Medulla oblongata (tissue), 1 donor: ENCODE measurements around the gene SMIM44.
"Not testable (repeated sequence)": the region's sequence is repeated elsewhere in the genome, so short reads cannot be mapped to it uniquely, and the experiment has no call there.

Source experiments
- DNase-seq: peaks from one replicate; pipeline ENCODE4 v3.0.0-alpha.2; 2015; ENCODE audit errors: extremely low spot score

The SMIM44 gene

DNA sequence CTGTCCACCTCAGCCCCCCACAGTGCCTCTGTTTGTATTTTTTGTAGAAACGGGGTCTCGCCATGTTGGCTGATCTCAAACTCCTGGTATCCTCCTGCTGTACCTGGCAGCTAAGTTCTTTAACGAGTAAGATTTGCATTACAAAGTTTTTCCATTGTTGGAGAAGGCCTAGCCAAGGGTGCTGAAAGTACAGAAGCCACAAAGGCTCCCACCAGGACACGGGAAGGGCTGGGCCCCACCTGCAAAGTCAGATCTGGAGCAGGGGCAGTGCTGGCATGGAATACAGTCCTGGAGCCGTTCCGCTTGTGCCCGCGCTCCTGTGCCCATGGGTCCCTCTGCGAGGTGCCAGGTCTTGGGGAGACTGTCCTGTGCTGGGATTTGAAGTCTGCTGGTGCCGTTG is 35.0 kb upstream of the SMIM44 start:
- DNase-seq: no peak

DNA sequence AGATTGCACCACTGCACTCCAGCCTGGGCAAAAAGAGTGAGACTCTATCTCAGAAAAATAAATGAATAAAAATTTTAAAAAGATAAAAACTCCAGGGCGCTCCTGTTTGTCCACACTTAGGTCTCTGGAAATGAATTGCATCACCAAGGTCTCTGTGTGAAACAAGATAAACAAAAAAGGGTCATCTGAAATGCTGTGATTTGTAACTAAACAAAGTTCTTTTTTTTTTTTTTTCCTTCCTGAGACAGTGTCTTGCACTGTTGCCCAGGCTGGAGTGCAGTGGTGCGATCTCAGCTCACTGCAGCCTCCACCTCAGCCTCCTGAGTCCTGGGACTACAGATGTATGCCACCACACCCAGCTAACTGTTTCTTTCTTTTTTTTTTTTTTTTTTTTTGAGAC is 34.4 kb upstream of the SMIM44 start:
- no peak for DNase-seq

DNA sequence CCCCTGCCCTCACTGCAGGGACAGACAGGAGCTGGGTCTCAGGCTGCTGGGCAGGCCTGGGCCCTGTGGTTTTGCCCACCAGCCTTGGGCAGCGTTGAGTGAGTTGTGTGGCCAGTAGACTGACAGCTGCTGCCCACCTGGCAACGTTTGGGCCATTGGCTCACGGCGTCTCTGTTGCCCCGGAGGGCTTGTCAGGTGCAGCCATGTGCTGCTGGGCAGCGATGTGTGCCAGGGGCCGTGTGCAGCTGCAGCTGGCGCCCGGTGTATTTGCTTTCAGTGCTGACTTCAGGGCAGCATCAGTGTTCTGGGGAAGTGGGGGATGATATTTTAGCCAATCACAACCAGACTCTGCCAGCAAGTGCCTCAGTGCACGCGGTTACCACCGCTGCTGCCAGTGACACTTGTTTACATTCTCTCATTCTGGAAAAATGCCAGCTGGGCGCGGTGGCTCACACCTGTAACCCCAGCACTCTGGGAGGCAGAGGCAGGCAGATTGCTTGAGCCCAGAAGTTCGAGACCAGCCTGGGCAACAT is 33.5 kb upstream of the SMIM44 start:
- no peak for DNase-seq

DNA sequence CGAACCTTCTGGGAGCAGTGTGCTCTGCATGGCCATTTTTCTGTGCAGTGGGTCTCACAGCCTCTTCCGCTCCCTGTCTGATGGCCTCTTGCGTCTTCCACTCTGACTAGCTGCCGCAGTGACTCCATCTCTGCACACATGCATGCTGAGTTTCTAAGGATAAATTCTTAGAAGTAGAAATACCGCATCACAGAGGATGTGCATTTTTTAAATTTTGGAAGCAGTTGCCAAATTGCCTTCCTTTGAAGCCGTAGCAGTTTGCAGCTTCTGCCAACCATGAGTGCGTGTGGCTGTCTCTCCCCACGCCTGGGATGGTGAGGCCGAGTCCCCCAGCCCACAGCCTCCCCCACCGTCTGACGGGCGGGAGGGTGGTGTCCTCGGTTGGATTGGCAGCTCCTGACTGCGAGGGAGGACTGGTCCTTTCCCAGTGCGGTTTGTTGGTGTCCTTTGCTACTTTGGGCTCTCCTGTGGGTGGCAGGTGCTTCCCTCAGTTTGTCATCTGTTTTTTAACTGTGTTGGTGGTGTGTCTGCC is 32.7 kb upstream of the SMIM44 start:
- DNase-seq: no peak

DNA sequence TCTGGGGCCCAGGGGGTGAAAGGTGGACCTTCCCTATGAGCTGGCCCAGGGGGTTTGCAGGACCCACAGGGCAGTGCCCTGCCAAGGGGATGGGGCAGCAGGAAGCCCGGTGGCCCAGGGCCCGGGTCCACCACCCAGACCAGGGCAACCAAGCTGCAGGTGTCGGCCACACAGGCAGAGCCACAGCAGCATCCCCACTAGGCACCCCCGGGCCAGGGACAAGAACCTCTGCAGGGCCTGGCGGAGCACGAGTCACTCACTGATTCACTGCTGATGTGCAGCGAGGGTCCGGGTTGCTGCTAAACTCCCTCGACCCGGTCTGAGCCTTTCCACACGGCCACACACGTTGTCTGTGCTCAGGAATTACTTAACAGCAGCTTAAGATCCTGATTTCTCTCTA is 31.7 kb upstream of the SMIM44 start:
- no peak for DNase-seq

DNA sequence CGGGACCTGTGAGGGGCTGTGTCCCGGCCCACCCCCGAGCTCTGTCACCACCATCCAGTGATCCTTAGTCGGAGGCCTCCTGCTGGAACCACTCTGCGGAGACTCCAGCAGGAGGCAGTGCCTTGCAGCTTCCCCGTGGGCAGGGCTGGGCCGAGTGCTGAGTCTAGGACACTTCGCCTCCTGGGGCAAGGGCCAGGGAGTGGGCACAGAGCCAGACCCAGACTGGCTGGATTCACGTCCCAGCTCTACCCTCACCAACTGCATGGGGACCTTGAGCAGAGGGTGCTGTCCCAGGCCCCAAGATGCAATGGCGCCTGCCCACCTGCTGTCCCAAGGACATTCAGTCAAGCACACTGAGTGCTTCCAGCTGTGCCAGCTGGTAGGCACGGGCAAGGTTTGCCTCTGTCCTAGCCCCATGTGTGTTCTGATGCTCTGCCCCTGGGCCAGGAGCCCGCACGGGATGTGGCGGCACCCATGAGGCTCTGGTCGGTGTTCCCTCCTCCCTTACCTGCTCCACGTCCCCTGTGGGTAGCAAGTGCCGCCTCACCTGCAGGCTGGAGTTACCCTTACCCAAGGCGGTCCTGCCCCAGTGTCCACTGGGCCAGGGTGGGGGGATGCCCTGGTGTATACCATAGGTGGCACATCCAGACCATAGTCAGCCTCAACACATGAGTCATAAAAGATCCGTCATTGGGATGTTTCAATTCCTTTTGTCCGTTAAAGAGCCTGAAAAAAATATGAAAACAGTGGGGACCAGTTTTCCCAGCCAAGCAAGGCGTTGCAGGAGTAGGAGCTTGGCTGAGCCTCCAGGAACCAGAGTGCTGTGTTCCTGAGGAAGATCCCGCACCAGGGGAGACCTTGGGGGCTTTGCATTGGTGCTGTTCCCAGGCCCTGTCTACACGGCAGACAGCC is 30.2 kb upstream of the SMIM44 start:
- DNase-seq: no peak

DNA sequence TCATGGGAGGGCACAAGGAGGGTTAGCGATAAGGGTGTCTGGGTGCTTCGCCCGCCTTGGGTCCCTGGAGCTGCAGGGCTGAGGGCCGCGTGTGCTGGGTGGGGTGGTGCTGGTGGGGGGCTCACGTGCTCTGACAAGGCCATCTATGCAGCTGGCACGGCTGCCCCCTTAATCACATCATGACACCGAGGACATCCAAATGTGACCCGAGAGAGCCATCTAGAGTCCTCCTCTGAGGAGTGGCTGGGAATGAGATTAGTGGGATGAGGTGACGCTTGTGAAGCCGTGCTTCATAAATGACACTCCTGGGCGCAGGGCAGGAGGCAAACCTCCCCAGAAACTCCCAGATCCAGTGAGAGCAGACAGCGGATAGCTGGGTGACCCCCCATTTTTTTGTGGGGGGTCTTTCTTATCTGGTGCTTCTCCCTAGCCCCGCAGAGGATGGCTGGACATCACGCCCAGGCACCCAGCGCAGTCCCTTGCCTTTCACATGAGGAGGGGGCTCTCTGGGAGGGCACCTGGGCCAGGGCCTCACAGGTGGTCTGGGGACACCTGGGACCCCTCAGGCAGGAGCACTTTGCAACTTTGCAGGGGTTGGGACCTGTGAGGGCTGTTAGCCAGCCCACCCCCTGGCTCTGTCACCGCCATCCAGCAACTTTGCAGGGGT is 29.5 kb upstream of the SMIM44 start:
- peak; percentile 40 for DNase-seq

DNA sequence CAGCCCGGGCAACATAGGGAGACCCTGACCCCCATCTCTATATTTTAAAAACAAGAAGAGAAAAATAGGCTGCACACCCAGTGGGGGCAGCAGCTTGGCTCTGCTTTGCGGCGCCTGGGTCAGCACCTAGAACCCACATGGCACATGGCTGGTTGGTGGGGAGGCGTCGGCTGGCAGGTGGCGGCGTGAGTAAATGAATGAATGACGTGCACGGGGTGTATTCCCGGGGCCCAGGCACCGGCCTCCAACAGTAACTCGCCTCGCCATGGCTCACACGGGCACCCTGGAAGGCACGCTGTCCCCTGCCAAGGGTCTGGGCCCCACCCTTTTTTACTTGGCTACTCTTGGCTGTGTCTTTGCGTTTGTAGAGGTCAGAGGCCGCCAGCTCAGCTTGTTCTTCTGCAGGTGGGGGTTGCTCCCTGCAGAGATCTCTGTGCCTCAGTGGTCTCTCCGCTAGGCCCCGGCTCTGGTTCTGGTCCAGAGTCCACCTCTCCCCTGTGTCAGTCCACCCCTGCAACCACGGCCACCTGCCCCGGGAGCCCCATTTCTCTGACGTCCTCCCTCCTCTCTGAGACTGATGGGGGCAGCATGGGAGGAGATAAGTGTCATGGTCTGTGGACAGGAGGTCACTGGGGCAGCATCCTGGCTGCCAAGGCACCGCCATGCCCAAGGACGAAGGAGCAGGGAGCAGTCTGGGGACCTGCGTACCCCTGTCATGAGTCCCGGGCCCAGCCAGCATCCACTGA is 28.4 kb upstream of the SMIM44 start:
- no peak for DNase-seq

DNA sequence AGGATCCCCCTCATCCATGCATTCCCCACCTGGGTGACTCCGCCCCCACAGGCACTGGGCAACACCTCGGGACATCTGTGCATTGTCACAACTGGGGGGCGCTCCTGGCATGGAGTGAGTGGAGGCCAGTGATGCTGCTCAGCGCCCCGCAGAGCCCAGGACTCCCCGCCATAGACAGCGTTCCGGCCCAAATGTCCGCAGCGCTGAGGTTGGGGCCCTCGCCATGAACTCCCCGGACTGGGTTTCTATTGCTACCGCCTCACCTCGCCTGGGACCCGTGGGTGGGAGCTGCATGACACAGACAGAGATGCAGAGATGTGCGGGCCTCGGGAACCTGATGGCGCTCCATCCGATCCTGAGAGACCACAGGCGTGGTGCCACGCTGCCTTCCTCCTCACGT is 27.5 kb upstream of the SMIM44 start:
- no peak for DNase-seq

DNA sequence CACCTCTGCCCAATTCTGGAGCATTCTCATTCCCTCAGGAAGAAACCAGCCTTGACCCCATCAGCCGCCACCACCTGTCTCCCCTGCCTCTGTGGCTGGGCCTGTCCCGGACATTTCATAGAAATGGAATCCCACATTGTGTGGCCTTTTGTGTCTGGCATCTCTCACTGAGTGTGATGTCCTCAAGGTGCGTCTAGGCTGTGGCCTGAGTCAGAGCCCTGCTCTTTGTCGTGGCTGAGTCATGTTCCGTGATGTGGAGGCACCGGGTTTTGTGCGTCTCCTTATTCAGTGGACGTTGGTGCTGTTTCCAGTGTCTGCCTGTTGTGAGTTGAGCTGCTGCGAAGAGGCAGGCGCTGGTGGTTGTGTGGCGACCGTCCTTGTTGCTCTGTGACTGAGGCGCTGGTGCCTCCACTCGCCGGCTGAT is 26.3 kb upstream of the SMIM44 start:
- DNase-seq: no peak

DNA sequence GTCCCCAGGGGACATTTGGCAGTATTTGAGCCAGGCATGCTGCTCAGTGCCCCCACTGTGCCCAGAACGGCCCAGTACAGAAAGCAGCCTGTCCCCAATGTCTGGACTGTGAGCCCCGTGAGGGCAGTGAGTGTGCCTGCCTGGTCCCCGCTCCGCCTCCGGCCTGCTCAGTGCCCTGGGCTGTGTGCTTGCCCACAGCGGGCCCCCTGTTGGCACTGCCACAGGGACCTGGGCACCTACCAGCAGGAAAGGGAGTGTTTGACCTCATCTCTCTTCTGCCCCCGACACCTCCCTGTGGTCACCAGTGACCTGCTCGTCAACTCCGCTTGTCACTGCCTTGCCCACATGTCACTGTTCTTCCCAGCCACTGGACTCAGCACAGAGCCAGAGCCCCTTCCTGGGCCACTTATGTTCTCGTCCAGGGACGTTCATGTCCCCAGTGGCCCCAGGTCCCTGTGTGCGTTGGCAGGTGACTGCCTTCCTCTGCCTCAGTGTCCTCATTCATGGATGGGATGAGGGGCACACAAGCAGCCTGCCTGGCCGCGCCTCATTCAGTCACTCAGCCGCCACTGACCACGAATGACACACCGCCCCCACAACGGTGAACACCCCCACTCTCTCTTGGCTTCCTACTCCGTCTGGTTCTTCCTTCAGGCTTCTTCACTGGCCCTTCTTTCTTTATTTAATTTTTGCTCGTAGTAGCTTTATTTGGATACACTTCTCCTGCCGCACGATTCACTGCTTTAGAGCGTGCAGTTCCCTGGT is 25.7 kb upstream of the SMIM44 start:
- no peak for DNase-seq

DNA sequence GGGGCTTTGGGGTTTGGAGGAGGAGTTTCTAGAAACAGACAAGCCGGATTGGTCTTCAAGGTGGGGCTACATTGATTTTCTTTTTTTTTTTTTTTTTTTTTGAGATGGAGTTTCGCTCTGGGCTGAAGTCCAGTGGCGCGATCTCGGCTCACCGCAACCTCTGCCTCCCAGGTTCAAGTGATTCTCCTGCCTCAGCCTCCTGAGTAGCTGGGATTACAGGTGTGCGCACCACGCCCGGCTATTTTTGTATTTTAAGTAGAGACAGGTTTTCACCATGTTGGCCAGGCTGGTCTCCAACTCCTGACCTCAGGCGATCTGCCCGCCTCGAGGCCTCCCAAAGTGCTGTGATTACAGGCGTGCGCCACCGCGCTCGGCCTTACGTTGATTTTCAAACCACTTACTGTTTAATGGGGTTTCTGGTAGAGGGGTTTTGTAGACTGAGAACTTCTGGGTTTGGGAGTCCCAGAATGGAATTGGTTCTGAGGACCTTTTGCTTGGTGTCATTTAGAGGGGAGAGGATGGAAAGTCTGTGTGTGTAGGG is 24.9 kb upstream of the SMIM44 start:
- DNase-seq: not testable (repeated sequence)

DNA sequence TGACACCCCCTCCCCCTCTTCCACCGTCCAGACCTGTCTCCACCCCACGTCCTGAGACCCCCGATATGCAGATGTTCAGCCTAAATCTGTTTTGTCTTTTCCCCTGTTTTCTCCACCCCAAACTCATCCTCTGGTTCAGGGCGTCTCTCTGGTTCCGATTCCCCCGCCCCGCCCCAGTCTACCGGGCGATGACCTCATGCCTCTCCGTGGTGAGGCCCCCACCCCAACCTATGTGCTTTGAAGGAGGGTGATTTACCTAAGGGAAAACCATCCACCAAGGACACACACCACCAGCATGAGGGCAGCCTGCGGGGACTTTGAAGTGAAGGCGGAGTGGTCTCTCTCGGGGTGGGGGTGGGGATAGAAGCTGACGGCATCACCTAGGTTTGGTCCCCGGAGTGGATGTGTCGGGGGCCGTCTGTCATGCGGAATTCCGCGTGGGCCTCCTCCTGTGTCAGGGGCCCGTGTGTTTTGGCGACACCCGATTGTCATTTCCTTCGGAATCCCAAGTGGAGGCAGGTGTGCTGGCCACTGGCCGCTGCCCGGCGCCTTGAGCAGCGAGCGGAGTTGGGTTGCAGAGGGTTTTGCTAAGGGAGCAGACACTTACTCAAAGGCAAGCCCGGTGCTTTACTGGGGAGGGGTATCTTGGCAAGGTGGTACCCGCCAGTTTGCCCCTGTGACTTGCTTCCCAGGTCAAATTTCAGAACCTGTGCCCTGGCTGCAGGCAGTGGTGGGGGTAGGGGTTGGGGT is 24.3 kb upstream of the SMIM44 start:
- no peak for DNase-seq

DNA sequence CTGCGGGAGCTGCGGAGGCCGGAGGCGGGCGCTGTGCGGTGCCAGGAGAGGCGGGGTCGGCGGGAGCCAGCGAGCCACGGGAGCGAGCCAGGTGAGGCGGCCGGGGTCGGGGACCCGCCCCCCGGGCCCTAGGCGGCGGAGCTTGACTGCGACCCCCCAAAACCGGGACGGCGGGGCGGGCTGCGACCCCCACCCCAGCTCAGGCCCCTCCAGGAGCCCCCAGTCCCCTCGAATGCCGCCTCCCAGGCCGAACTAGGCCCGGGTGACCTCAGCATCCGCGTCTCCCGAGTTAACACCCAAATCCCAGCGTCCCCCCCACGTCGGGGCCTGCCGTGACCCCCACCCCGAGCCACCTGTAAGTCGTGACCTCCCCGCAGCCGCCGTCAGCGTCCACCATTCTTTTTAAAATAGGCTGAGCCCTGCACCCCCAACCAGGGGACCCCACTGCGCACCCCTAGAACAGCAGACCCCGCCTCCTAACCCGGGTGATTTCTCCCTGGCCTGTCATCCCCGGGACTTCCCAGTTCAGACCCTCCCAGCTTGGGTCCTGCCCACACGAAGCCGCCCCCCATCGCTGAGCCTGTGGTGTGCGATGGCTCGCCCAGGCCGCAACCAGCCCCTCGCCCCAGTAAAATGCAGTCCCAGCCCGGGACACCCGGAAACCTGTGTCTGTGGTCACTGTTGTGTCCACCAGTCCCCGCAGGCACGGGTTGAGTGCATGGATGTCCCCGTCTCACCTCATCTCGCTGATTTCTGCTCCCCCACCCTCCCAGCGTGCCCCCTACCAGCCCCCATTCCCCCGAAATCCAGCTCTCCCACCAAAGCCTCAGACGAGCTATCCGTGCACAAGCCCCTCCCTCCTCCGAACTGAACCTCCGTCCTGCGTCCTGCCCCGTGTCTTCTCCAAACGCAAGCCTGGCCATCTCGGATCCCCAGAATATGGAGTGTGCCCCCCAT is 23.4 kb upstream of the SMIM44 start:
- no peak for DNase-seq

DNA sequence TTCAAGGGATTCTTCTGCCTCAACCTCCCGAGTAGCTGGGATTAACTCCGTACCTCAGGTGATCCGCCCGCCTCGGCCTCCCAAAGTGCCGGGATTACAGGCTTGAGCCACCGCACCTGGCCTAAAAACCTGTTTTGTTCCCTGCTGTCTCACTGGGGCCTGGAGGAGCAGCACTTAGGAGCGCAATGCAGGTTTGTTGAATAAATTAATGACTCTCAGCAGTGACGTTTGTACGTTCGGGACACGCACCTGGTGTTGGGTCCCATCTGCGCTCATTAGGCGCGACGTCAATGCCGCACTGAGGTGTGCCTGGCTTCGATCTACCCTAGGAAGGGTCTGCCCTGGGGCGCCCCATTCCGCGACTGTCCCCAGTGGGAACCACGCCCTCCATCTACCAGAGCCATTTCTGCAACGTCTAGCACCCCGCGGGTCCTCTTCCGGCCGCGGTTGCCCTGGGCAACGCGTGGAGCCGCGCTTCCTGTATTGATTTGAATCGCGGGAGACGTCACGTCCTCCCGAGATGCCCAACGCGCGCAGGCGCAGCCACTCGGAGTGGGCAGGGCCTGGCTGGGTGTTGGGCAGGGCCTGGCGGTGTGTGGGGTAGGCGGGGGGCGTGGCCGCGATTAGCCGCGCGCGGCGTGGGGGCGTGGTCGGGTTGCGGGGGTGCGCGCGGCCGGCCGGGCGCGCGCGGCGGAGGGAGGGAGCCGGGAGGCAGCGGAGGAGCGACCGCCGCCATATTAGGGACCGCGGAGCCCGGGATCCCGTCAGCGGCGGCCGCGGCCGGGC is 22.6 kb upstream of the SMIM44 start, which contains the start of gene FZR1:
Gene FZR1, plus strand, starts transcription at position 714 of the 786 bp plus-strand sequence. CDS start 16,679 bp downstream, outside the sequence.
- DNase-seq: peak; percentile 99

DNA sequence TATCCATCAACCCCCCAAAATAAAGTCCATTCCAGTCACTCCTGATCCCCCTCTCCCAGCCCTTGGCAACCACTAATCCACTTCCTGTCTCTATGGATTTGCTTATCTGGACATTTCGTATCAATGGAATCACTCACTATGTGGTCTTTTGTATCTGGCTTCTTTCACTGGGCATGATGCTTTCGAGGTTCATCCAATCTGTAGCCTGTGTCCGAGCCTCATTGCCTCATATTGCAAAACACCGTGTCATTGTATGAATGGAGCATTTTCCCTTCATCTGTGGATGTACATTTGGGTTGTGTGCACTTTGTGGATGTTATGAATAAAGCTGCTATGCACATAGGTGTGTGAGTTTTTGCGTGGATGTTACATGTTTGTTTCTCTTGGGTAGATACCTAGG is 21.5 kb upstream of the SMIM44 start:
- no peak for DNase-seq

DNA sequence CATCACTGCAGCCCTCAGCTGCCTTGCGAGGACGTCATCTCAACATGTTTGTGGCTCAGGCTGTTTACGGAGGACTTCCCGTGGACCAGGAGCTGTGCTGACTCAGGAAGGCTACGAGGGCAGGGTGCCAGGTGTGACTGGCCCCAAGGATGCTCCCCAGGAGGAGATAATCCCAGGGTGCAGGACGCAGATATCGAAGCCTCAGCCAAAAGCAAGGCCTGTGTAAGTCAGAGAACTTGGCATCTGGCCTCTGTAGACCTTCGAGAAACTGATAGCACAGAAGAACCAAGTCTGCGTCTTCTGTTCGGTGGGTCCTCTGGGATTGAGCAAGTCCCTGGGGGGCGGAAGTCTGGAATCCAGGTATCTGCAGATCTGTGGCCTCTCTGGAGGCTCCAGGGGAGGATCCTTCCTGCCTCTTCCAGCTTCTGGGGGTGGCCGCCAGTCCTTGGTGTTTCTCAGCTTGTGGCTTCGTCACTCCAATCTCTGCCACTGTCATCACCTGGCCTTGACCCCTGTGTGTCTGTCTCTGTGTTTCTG is 19.9 kb upstream of the SMIM44 start:
- no peak for DNase-seq

DNA sequence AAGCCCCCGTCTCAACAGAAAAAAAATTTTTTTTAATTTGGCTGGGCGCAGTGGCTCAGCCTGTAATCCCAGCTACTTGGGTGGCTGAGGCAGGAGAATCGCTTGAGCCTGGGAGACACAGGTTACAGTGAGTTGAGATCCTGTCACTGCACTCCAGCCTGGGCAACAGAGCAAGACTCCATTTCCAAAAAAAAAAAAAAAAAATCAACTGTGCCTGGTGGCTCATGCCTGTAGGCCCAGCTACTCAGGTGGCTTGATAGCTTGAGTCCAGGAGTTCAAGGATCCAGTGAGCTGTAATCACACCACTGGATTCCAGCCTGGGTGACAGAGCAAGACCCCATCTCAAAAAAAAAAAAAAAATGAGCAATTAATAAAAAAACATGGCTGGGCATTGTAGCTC is 18.5 kb upstream of the SMIM44 start:
- DNase-seq: no peak
